DOHH2 (cell line): Measurements from ENCODE around the gene CTAGE9.

Experiments
- CTCF ChIP-seq: fragments of 200-600 bp; sonication (generic); IDR thresholded peaks from one replicate; pipeline ENCODE4 v1.5.1; 2014; ENCODE audit warnings: antibody characterized with exemption, mild to moderate bottlenecking, low read depth, low read length; ENCODE audit not compliant: poor library complexity, severe bottlenecking
- EZH2phosphoT487 ChIP-seq: fragments of 200-600 bp; sonication (generic); IDR thresholded peaks from 2 replicates; pipeline ENCODE4 v1.6.1; 2017; ENCODE audit warnings: borderline replicate concordance, mild to moderate bottlenecking, antibody characterized with exemption, low read length, moderate library complexity, mixed read lengths

GRCh38 chr6:131729550-131729949 lies 18.7 kb upstream of the CTAGE9 start:
- no peak for TF ChIP-seq CTCF
- TF ChIP-seq EZH2phosphoT487: no peak
